Spinal cord (tissue), 10 donors: ENCODE results near the gene LRIG2. TPM values are rescaled to one million over a fixed set of nuclear protein-coding genes. Genes with fewer than 3 reads are reported as not detected.
A peak's percentile ranks its signal among the peaks of the same experiment; 100 is the strongest.
"Not testable (repeated sequence)": the region's sequence is repeated elsewhere in the genome, so short reads cannot be mapped to it uniquely, and the experiment has no call there.

ENCODE experiments used
- DNase-seq, 6 donors: peaks; one replicate each; pipeline versions ENCODE4 v3.0.0 to v3.0.0-alpha.2; 2013 to 2015; ENCODE audit warnings: low spot score in 6 of 6, low read depth in 4 of 6
- H3K27ac ChIP-seq: one replicate; pipeline ENCODE4 v1.5.1; 2013; ENCODE audit warnings: low read depth, low read length, control low read depth
- H3K27me3 ChIP-seq: one replicate; pipeline ENCODE4 v1.6.1; 2013; ENCODE audit warnings: low read length; ENCODE audit not compliant: control insufficient read depth, insufficient read depth
- H3K36me3 ChIP-seq: one replicate; pipeline ENCODE4 v1.6.1; 2013; ENCODE audit warnings: low read length; ENCODE audit not compliant: control insufficient read depth, insufficient read depth
- H3K4me1 ChIP-seq: one replicate; pipeline ENCODE4 v1.6.1; 2013; ENCODE audit warnings: low read length; ENCODE audit not compliant: control insufficient read depth, insufficient read depth
- H3K4me3 ChIP-seq: one replicate; pipeline ENCODE4 v1.5.1; 2013; ENCODE audit warnings: low read depth, low read length, control low read depth
- H3K9me3 ChIP-seq: one replicate; pipeline ENCODE4 v1.6.1; 2013; ENCODE audit warnings: low read length; ENCODE audit not compliant: control insufficient read depth, insufficient read depth
- WGBS: methylation state at CpG from one replicate; pipeline ENCODE4 v1.1.5; 2013; ENCODE audit warnings: missing lambda C conversion rate; ENCODE audit not compliant: insufficient coverage; 5-methylcytosine and 5-hydroxymethylcytosine counted together
- polyA plus RNA-seq, 2 donors: library from polyadenylated mRNA; unstranded; fragments of 120-200 nt; gene quantifications; one replicate each; pipeline ENCODE4 v1.2.1, GENCODE V29; 2013; ENCODE audit not compliant: insufficient read length in 2 of 2
- total RNA-seq, 2 donors: library from RNA; depleted of rRNA in 1 of 2; stranded (reverse); fragments of 120-200 nt in 1 of 2; fragments of >200 nt in 1 of 2; gene quantifications; one replicate each; pipeline versions ENCODE4 v1.2.3 to v1.2.4, GENCODE V29; 2013 to 2014
- donor health status: healthy.

Gene LRIG2
- total and polyA plus RNA-seq, 4 donors: 12.3 to 29.8 (median 18.1) TPM

DNA sequence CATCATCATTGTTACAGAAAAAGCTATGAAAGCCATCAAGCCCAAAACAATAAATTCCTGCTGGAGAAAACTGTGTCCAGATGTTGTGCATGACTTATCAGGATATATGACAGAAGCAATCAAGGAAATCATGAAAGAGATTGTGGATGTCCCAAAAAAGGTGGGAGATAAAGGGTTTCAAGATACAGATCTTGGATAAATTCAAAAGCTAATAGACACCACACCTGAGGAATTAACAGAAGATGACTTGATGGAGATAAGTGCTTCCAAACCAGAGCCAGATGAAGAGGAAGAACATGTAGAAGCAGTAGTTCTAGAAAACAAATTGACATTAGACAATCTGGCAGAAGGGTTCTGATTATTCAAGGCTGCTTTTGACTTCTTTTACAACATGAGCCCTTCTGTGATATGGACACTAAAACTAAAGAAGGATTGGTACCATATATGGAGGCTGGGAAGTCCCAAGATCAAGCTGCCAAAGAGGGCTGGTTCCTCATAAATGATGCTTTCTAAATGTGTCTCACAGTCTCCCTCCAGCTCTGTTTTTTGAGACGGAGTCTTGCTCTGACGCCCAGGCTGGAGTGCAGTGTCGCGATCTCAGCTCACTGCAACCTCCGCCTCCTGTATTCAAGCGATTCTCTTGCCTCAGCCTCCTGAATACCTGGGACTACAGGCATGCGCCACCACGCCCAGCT, 32.1 kb upstream of the LRIG2 start:
- DNase-seq: no peak
- no peak overlapping the region for H3K4me3 ChIP-seq
- no peaks in the 10 kb centered on the region for H3K27me3 ChIP-seq
- no peaks in the 10 kb centered on the region for H3K9me3 ChIP-seq
- WGBS: 96% methylated on average over 8 of the region's 8 CpGs
- H3K4me1 ChIP-seq: peaks cover 18% of the 10 kb centered on the region
- no peaks in the 10 kb centered on the region for H3K36me3 ChIP-seq
- no peak overlapping the region for H3K27ac ChIP-seq

DNA sequence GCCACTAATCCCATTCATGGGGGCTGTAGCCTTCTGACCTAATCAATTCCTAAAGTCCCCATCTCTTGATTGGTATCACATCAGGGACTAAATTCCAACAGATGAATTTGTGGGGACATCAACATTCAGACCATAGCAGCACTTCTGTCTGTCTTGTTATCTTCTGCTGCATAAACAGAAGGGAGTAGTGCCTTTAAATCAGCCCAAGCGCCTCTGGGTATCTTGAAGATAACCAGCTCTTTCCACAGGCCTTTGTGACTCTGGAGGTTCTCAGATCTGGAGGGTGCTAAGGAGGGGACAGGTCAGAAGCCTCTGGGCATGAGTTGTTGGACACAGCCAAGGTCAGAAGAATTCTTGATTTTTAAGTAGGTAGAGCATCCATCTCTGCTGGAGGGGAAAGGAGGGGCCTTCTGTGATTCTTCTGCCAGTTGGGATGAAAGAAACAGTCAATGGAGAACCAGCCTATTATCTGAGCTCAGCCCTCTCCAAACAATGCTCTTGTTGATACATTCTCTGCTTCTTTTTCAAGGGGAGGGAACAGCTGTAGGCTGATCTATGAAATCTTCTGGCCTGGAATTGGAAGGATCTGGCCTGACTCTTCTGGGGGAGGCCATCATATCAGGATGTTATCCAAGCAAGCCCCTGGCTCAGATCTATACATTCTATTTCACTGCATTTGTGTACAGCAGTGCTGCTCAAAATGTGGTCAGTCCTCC, 31.3 kb upstream of the LRIG2 start:
- peak in 1 of 6 donors; percentile 44 for DNase-seq
- no peaks in the 10 kb centered on the region for H3K9me3 ChIP-seq
- no peak overlapping the region for H3K4me3 ChIP-seq
- peaks cover 18% of the 10 kb centered on the region for H3K4me1 ChIP-seq
- WGBS: no CpG with 5 or more reads among the region's 1 CpG
- H3K36me3 ChIP-seq: no peaks in the 10 kb centered on the region
- no peaks in the 10 kb centered on the region for H3K27me3 ChIP-seq
- peak overlapping the region; percentile 67 for H3K27ac ChIP-seq

- WGBS: 2% methylated on average over 6 of the region's 11 CpGs
- peaks cover 18% of the 10 kb centered on the region for H3K4me1 ChIP-seq
- H3K27me3 ChIP-seq: no peaks in the 10 kb centered on the region
- H3K4me3 ChIP-seq: no peak overlapping the region
- no peaks in the 10 kb centered on the region for H3K9me3 ChIP-seq
- peak overlapping the region; percentile 67 for H3K27ac ChIP-seq
- H3K36me3 ChIP-seq: no peaks in the 10 kb centered on the region
- peak; percentile 43 to 88 (median 62) for DNase-seq
Observed at GRCh38 chr1:113042285-113043143, 30.5 kb upstream of the LRIG2 start.

DNA sequence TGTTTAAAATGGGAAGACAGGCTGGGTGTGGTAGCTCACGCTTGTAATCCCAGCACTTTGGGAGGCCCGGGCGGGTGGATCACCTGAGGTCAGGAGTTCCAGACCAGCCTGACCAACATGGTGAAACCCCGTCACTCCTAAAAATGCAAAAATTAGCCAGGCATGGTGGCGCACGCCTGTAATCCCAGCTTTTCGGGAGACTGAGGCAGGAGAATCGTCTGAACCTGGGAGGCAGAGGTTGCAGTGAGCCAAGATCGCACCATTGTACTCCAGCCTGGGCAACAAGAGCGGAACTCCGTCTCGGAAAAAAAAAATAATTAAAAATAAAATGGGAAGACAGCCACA, 29.9 kb upstream of the LRIG2 start:
- peak overlapping the region; percentile 67 for H3K27ac ChIP-seq
- not testable (repeated sequence) for DNase-seq
- 60% methylated on average over 8 of the region's 12 CpGs for WGBS

GRCh38 chr1:113046569-113046968, 26.4 kb upstream of the LRIG2 start:
- WGBS: no CpG with 5 or more reads among the region's 4 CpGs

More for the DNA sequence above, 29.9 kb upstream of the LRIG2 start:
- not testable (repeated sequence) for H3K9me3 ChIP-seq, H3K4me3 ChIP-seq, H3K36me3 ChIP-seq, H3K27me3 ChIP-seq
- peaks cover 18% of the 10 kb centered on the region for H3K4me1 ChIP-seq

GRCh38 chr1:113048064-113048463, 24.9 kb upstream of the LRIG2 start:
- Histone ChIP-seq H3K36me3 (no peaks in the 10 kb centered on the region), H3K27ac (no peak overlapping the region), H3K4me1 (peaks cover 6% of the 10 kb centered on the region), H3K9me3 (no peaks in the 10 kb centered on the region), H3K27me3 (no peaks in the 10 kb centered on the region), H3K4me3 (no peak overlapping the region)
- DNase-seq: no peak
- WGBS: 91% methylated on average over 2 of the region's 3 CpGs

More at GRCh38 chr1:113046569-113046968, 26.4 kb upstream of the LRIG2 start:
- no peak for DNase-seq
- Histone ChIP-seq H3K36me3 (no peaks in the 10 kb centered on the region), H3K27ac (no peak overlapping the region), H3K9me3 (no peaks in the 10 kb centered on the region), H3K4me1 (peaks cover 18% of the 10 kb centered on the region), H3K4me3 (no peak overlapping the region), H3K27me3 (no peaks in the 10 kb centered on the region)

DNA sequence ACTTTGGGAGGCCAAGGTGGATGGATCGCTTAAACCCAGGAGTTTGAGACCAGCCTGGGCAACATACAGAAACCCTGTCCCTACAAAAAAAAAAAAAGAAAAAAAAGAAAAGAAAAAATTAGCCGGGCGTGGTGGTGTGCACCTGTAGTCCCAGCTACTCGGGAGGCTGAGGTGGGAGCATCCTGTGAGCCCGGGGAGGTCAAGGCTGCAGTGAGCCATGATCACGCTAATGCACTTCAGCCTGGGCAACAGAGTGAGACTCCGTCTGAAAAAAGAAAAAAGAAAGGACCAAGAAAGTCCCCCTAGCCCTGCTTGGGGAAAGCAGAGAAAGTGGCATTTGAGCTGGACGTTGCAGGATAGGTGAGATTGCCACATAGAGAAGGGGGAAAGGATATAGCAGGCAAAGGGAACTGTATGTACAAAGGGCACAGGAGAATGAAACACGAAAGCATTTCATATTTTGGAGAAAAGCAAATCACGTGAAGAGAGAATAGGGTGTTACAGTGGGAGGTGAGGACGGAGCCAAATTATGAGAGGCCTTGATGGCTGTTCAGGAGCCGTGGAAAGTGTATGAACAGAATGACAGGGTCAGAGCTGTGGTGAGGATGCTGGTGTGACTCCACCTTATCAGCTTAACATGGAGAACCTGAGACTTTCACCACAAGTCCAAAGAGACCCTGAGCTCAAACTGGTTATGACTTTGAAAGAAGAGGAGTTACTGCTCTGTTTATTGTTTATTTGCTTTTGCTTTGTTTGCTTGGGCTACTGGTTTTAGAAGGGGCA, 19.5 kb upstream of the LRIG2 start:
- Histone ChIP-seq H3K4me3 (no peak overlapping the region), H3K27me3 (no peaks in the 10 kb centered on the region), H3K9me3 (no peaks in the 10 kb centered on the region), H3K27ac (no peak overlapping the region), H3K36me3 (no peaks in the 10 kb centered on the region), H3K4me1 (no peaks in the 10 kb centered on the region)
- no peak for DNase-seq
- 86% methylated on average over 11 of the region's 12 CpGs for WGBS

- DNase-seq: no peak
- Histone ChIP-seq H3K4me1 (peaks cover 6% of the 10 kb centered on the region), H3K4me3 (no peak overlapping the region), H3K9me3 (no peaks in the 10 kb centered on the region), H3K36me3 (no peaks in the 10 kb centered on the region), H3K27ac (no peak overlapping the region), H3K27me3 (no peaks in the 10 kb centered on the region)
- no CpG with 5 or more reads among the region's 1 CpG for WGBS
Observed at GRCh38 chr1:113055570-113055969, 17.4 kb upstream of the LRIG2 start.

GRCh38 chr1:113057006-113057405, 16.0 kb upstream of the LRIG2 start:
- no peaks in the 10 kb centered on the region for H3K36me3 ChIP-seq
- H3K27ac ChIP-seq: no peak overlapping the region
- WGBS: 6% methylated on average over 1 of the region's 2 CpGs
- H3K27me3 ChIP-seq: no peaks in the 10 kb centered on the region
- DNase-seq: peak in 2 of 6 donors; percentile 38 to 69
- peaks cover 6% of the 10 kb centered on the region for H3K4me1 ChIP-seq
- no peaks in the 10 kb centered on the region for H3K9me3 ChIP-seq
- no peak overlapping the region for H3K4me3 ChIP-seq
